Measurements from ENCODE around the gene WBP11. TPM values are rescaled to one million over a fixed set of nuclear protein-coding genes. Genes with fewer than 3 reads are reported as not detected.

WBP11 gene
- total RNA-seq, 8 experiments from 2014 or later, result 14.5 to 38.5 (median 29.6) TPM

- Histone ChIP-seq H3K4me3 (peak overlapping the region in 1 of 5 donors; percentile 61), H3K4me1 (replicated peaks in 1 of 2) (no peaks in the 10 kb centered on the region), H3K27ac (no peak overlapping the region)
- no peak for ATAC-seq (replicated peaks in 6 of 8)
- in situ Hi-C loops (cut with MboI; ENCODE audit: low pct_unique_long_range_greater_than_20kb in 2 of 9, low sequenced_read_pairs in 9 of 9, unreplicated experiment in 9 of 9), result no loop called here
- WGBS, 10 experiments, result 60 to 100% (median 91%) methylated on average over 1 to 4 of the region's 5 CpGs; no CpG with 5 or more reads in 1 of the 10 experiments
Measured at GRCh38 chr12:14776236-14776961, 26.9 kb downstream of the WBP11 start.

- Histone ChIP-seq H3K27ac (no peak overlapping the region), H3K4me3 (peak overlapping the region in 3 of 5 donors; percentile 61 to 71 (median 64)), H3K4me1 (replicated peaks in 1 of 2) (no peaks in the 10 kb centered on the region)
- 0 to 86% (median 43%) methylated on average over 1 of the region's 1 CpG; no CpG with 5 or more reads in 1 of the 10 experiments for WGBS, 10 experiments
- ATAC-seq (replicated peaks in 6 of 8), result no peak
- in situ Hi-C loops (cut with MboI; ENCODE audit: low pct_unique_long_range_greater_than_20kb in 2 of 9, low sequenced_read_pairs in 9 of 9, unreplicated experiment in 9 of 9), result no loop called here
Measured at GRCh38 chr12:14775636-14775980, 27.7 kb downstream of the WBP11 start.

- in situ Hi-C loops (cut with MboI; ENCODE audit: low pct_unique_long_range_greater_than_20kb in 2 of 9, low sequenced_read_pairs in 9 of 9, unreplicated experiment in 9 of 9), result no loop called here
- 0 to 51% (median 5%) methylated on average over 1 to 16 of the region's 34 CpGs; no CpG with 5 or more reads in 1 of the 10 experiments for WGBS, 10 experiments
- peak overlapping the region; percentile 52 to 79 (median 64) for H3K4me3 ChIP-seq
- H3K27ac ChIP-seq, result no peak overlapping the region
- H3K4me1 ChIP-seq (replicated peaks in 1 of 2), result no peaks in the 10 kb centered on the region
- ATAC-seq (replicated peaks in 6 of 8), result peak in 7 of 8 experiments; percentile 1 to 7 (median 3)
Measured at GRCh38 chr12:14774906-14775635, 28.2 kb downstream of the WBP11 start.

- in situ Hi-C loops (cut with MboI; ENCODE audit: low pct_unique_long_range_greater_than_20kb in 2 of 9, low sequenced_read_pairs in 9 of 9, unreplicated experiment in 9 of 9), result no loop called here
- peak overlapping the region in 1 of 2 donors; percentile 30 for H3K27ac ChIP-seq
- peak; percentile 61 to 86 (median 74) for ATAC-seq (replicated peaks in 6 of 8)
- H3K4me3 ChIP-seq, result peak overlapping the region; percentile 52 to 79 (median 64)
- WGBS, 10 experiments, result 0 to 66% (median 14%) methylated on average over 4 to 18 of the region's 67 CpGs; no CpG with 5 or more reads in 2 of the 10 experiments
- H3K4me1 ChIP-seq (replicated peaks in 1 of 2), result no peaks in the 10 kb centered on the region
Measured at GRCh38 chr12:14774074-14774905, 29.0 kb downstream of the WBP11 start.

GRCh38 chr12:14773685-14774073 is 29.6 kb downstream of the WBP11 start:
- ATAC-seq (replicated peaks in 6 of 8), result peak in 4 of 8 experiments; percentile 0 to 33 (median 16)
- in situ Hi-C loops (cut with MboI; ENCODE audit: low pct_unique_long_range_greater_than_20kb in 2 of 9, low sequenced_read_pairs in 9 of 9, unreplicated experiment in 9 of 9), result no loop called here
- 58 to 99% (median 84%) methylated on average over 2 to 16 of the region's 16 CpGs; no CpG with 5 or more reads in 4 of the 10 experiments for WGBS, 10 experiments
- Histone ChIP-seq H3K4me1 (replicated peaks in 1 of 2) (peaks cover 4 to 6% of the 10 kb centered on the region in 2 donors), H3K4me3 (peak overlapping the region; percentile 52 to 79 (median 64)), H3K27ac (no peak overlapping the region)

GRCh38 chr12:14772946-14773345 is 30.3 kb downstream of the WBP11 start:
- in situ Hi-C loops (cut with MboI; ENCODE audit: low pct_unique_long_range_greater_than_20kb in 2 of 9, low sequenced_read_pairs in 9 of 9, unreplicated experiment in 9 of 9), result no loop called here
- H3K4me3 ChIP-seq, result peak overlapping the region in 1 of 5 donors; percentile 61
- H3K27ac ChIP-seq, result no peak overlapping the region
- ATAC-seq (replicated peaks in 6 of 8), result no peak
- WGBS, 10 experiments, result 54 to 100% (median 91%) methylated on average over 3 to 5 of the region's 5 CpGs; no CpG with 5 or more reads in 1 of the 10 experiments
- peaks cover 6% of the 10 kb centered on the region in 2 donors for H3K4me1 ChIP-seq (replicated peaks in 1 of 2)

GRCh38 chr12:14771651-14772137 is 31.6 kb downstream of the WBP11 start:
- Histone ChIP-seq H3K4me1 (replicated peaks in 1 of 2) (peaks cover 6% of the 10 kb centered on the region in 2 donors), H3K27ac (no peak overlapping the region), H3K4me3 (peak overlapping the region in 2 of 5 donors; percentile 61 to 77)
- ATAC-seq (replicated peaks in 6 of 8), result no peak
- WGBS, 10 experiments, result 0 to 94% (median 60%) methylated on average over 1 to 4 of the region's 6 CpGs; no CpG with 5 or more reads in 2 of the 10 experiments
- in situ Hi-C loops (cut with MboI; ENCODE audit: low pct_unique_long_range_greater_than_20kb in 2 of 9, low sequenced_read_pairs in 9 of 9, unreplicated experiment in 9 of 9), result no loop called here

GRCh38 chr12:14770496-14771461 is 32.5 kb downstream of the WBP11 start:
- in situ Hi-C loops (cut with MboI; ENCODE audit: low pct_unique_long_range_greater_than_20kb in 2 of 9, low sequenced_read_pairs in 9 of 9, unreplicated experiment in 9 of 9), result no loop called here
- Histone ChIP-seq H3K27ac (peak overlapping the region; percentile 80 to 85), H3K4me3 (peak overlapping the region; percentile 46 to 82 (median 61)), H3K4me1 (replicated peaks in 1 of 2) (peaks cover 6% of the 10 kb centered on the region in 2 donors)
- peak; percentile 5 to 47 (median 32) for ATAC-seq (replicated peaks in 6 of 8)
- WGBS, 10 experiments, result 0 to 26% (median 6%) methylated on average over 1 to 28 of the region's 56 CpGs

GRCh38 chr12:14769969-14770495 is 33.2 kb downstream of the WBP11 start:
- in situ Hi-C loops (cut with MboI; ENCODE audit: low pct_unique_long_range_greater_than_20kb in 2 of 9, low sequenced_read_pairs in 9 of 9, unreplicated experiment in 9 of 9), result no loop called here
- 0 to 7% (median 1%) methylated on average over 5 to 17 of the region's 38 CpGs; no CpG with 5 or more reads in 4 of the 10 experiments for WGBS, 10 experiments
- peak; percentile 12 to 69 (median 53) for ATAC-seq (replicated peaks in 6 of 8)
- Histone ChIP-seq H3K4me1 (replicated peaks in 1 of 2) (peaks cover 6% of the 10 kb centered on the region in 2 donors), H3K4me3 (peak overlapping the region; percentile 46 to 82 (median 61)), H3K27ac (peak overlapping the region; percentile 80 to 85)

GRCh38 chr12:14769466-14769968 is 33.8 kb downstream of the WBP11 start:
- WGBS, 10 experiments, result 0 to 21% (median 4%) methylated on average over 2 to 15 of the region's 26 CpGs; no CpG with 5 or more reads in 3 of the 10 experiments
- peak; percentile 3 to 52 (median 20) for ATAC-seq (replicated peaks in 6 of 8)
- H3K4me1 ChIP-seq (replicated peaks in 1 of 2), result peaks cover 6% of the 10 kb centered on the region in 2 donors
- H3K4me3 ChIP-seq, result peak overlapping the region; percentile 46 to 82 (median 61)
- in situ Hi-C loops (cut with MboI; ENCODE audit: low pct_unique_long_range_greater_than_20kb in 2 of 9, low sequenced_read_pairs in 9 of 9, unreplicated experiment in 9 of 9), result no loop called here
- H3K27ac ChIP-seq, result peak overlapping the region in 1 of 2 donors; percentile 85

GRCh38 chr12:14768823-14769405 is 34.4 kb downstream of the WBP11 start:
- 0 to 94% (median 72%) methylated on average over 1 to 12 of the region's 16 CpGs for WGBS, 10 experiments
- H3K27ac ChIP-seq, result no peak overlapping the region
- H3K4me1 ChIP-seq (replicated peaks in 1 of 2), result peaks cover 6% of the 10 kb centered on the region in 2 donors
- ATAC-seq (replicated peaks in 6 of 8), result no peak
- in situ Hi-C loops (cut with MboI; ENCODE audit: low pct_unique_long_range_greater_than_20kb in 2 of 9, low sequenced_read_pairs in 9 of 9, unreplicated experiment in 9 of 9), result no loop called here
- peak overlapping the region; percentile 46 to 82 (median 61) for H3K4me3 ChIP-seq
